ENCODE results near the gene SEPTIN6. TPM values are rescaled to one million over a fixed set of nuclear protein-coding genes. Genes with fewer than 3 reads are reported as not detected.
"Not testable (repeated sequence)": the region's sequence is repeated elsewhere in the genome, so short reads cannot be mapped to it uniquely, and the experiment has no call there.

SEPTIN6 gene
- total RNA-seq, 1 donor from 2014 or later: 29.1 TPM

- Mint-ChIP-seq H3K9me3 (ENCODE audit: low read depth) (no peaks in the 10 kb centered on the region), H3K27me3 (ENCODE audit: low read depth) (no peaks in the 10 kb centered on the region), H3K4me3 (ENCODE audit: unreplicated experiment) (no peak overlapping the region), H3K4me1 (ENCODE audit: low read depth) (peaks cover 8% of the 10 kb centered on the region), H3K36me3 (ENCODE audit: low read depth) (peaks cover 2% of the 10 kb centered on the region), H3K27ac (ENCODE audit: unreplicated experiment) (no peak overlapping the region)
- TF ChIP-seq, protein P1, sequence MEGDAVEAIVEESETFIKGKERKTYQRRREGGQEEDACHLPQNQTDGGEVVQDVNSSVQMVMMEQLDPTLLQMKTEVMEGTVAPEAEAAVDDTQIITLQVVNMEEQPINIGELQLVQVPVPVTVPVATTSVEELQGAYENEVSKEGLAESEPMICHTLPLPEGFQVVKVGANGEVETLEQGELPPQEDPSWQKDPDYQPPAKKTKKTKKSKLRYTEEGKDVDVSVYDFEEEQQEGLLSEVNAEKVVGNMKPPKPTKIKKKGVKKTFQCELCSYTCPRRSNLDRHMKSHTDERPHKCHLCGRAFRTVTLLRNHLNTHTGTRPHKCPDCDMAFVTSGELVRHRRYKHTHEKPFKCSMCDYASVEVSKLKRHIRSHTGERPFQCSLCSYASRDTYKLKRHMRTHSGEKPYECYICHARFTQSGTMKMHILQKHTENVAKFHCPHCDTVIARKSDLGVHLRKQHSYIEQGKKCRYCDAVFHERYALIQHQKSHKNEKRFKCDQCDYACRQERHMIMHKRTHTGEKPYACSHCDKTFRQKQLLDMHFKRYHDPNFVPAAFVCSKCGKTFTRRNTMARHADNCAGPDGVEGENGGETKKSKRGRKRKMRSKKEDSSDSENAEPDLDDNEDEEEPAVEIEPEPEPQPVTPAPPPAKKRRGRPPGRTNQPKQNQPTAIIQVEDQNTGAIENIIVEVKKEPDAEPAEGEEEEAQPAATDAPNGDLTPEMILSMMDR (IDR thresholded peaks at IDR 0.05): no peak
- no peak for DNase-seq (ENCODE audit: low spot score)
Measured at GRCh38 chrX:119676949-119677653, 15.9 kb downstream of the SEPTIN6 start.

- no peak overlapping the region for H3K27ac Mint-ChIP-seq (ENCODE audit: unreplicated experiment)
- H3K4me3 Mint-ChIP-seq (ENCODE audit: unreplicated experiment): no peak overlapping the region
- peaks cover 19% of the 10 kb centered on the region for H3K4me1 Mint-ChIP-seq (ENCODE audit: low read depth)
- DNase-seq (ENCODE audit: low spot score): no peak
- H3K36me3 Mint-ChIP-seq (ENCODE audit: low read depth): peaks cover 4% of the 10 kb centered on the region
- H3K9me3 Mint-ChIP-seq (ENCODE audit: low read depth): no peaks in the 10 kb centered on the region
- TF ChIP-seq, protein P1 (IDR thresholded peaks at IDR 0.05): no peak
- H3K27me3 Mint-ChIP-seq (ENCODE audit: low read depth): no peaks in the 10 kb centered on the region
Measured at GRCh38 chrX:119673336-119673735, 19.6 kb downstream of the SEPTIN6 start.

- no peaks in the 10 kb centered on the region for H3K9me3 Mint-ChIP-seq (ENCODE audit: low read depth)
- TF ChIP-seq, protein P1 (IDR thresholded peaks at IDR 0.05): no peak
- H3K27ac Mint-ChIP-seq (ENCODE audit: unreplicated experiment): no peak overlapping the region
- DNase-seq (ENCODE audit: low spot score): no peak
- H3K4me1 Mint-ChIP-seq (ENCODE audit: low read depth): peaks cover 23% of the 10 kb centered on the region
- H3K4me3 Mint-ChIP-seq (ENCODE audit: unreplicated experiment): no peak overlapping the region
- no peaks in the 10 kb centered on the region for H3K27me3 Mint-ChIP-seq (ENCODE audit: low read depth)
- H3K36me3 Mint-ChIP-seq (ENCODE audit: low read depth): peaks cover 4% of the 10 kb centered on the region
Measured at GRCh38 chrX:119672426-119672825, 20.5 kb downstream of the SEPTIN6 start.

GRCh38 chrX:119669424-119670037 is 23.4 kb downstream of the SEPTIN6 start:
- Mint-ChIP-seq H3K4me1 (ENCODE audit: low read depth) (peaks cover 27% of the 10 kb centered on the region), H3K4me3 (ENCODE audit: unreplicated experiment) (no peak overlapping the region), H3K27ac (ENCODE audit: unreplicated experiment) (peak overlapping the region; percentile 77), H3K27me3 (ENCODE audit: low read depth) (no peaks in the 10 kb centered on the region), H3K36me3 (ENCODE audit: low read depth) (peaks cover 4% of the 10 kb centered on the region), H3K9me3 (ENCODE audit: low read depth) (no peaks in the 10 kb centered on the region)
- TF ChIP-seq, protein P1 (IDR thresholded peaks at IDR 0.05): no peak
- no peak for DNase-seq (ENCODE audit: low spot score)

DNA sequence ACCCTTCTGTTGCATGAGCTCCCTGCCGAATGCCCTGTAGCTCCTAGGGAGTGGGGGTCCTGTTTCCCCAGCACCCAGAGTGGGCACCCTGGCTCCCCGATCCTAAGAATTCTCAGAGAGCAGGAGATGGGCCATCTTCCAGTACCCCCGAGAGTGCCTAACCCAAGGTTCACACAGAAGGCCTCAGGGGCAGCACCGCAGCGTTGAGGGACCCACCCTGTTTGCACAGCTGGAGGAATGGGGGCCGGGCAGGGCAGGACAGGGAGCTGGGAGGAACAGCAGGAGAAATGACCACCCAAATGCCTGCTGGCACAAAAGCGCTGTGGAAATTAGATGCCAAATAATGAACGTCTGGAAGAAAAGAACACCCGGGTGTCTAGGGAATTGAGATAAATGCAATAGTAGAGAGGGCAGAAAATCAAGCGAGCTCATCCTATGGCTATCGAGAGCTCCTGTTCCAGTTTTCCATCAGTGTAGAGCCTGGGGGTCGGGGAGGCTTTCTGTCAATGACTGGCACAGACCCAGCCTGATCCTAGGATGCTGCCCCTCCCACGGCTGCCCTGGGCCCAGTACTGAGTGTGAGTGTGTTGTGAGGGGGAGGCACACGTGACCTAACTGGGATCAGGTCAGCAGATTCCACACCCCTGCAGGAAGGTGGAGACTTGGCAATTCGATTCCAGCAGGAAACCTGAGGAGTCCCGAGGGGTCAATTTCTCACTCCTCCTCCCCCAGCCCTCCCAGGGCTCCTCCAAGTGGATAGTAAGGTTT is 25.7 kb downstream of the SEPTIN6 start:
- Mint-ChIP-seq H3K27me3 (ENCODE audit: low read depth) (no peaks in the 10 kb centered on the region), H3K36me3 (ENCODE audit: low read depth) (peaks cover 7% of the 10 kb centered on the region), H3K4me3 (ENCODE audit: unreplicated experiment) (no peak overlapping the region), H3K9me3 (ENCODE audit: low read depth) (peaks cover 6% of the 10 kb centered on the region), H3K27ac (ENCODE audit: unreplicated experiment) (peak overlapping the region; percentile 49), H3K4me1 (ENCODE audit: low read depth) (peaks cover 27% of the 10 kb centered on the region)
- DNase-seq (ENCODE audit: low spot score): no peak
- TF ChIP-seq, protein P1 (IDR thresholded peaks at IDR 0.05): no peak

GRCh38 chrX:119664877-119665276 is 28.1 kb downstream of the SEPTIN6 start:
- not testable (repeated sequence) for H3K4me3 Mint-ChIP-seq (ENCODE audit: unreplicated experiment); H3K36me3 Mint-ChIP-seq (ENCODE audit: low read depth); H3K27me3 Mint-ChIP-seq (ENCODE audit: low read depth); DNase-seq (ENCODE audit: low spot score); H3K27ac Mint-ChIP-seq (ENCODE audit: unreplicated experiment); H3K9me3 Mint-ChIP-seq (ENCODE audit: low read depth)
- H3K4me1 Mint-ChIP-seq (ENCODE audit: low read depth): peaks cover 23% of the 10 kb centered on the region
